ENCODE measurements around the gene ANAPC1. TPM values are rescaled to one million over a fixed set of nuclear protein-coding genes. Genes with fewer than 3 reads are reported as not detected.
"Not testable (repeated sequence)": the region's sequence is repeated elsewhere in the genome, so short reads cannot be mapped to it uniquely, and the experiment has no call there.

The ANAPC1 gene
- total and polyA plus RNA-seq, 2 experiments from 2014 or later = 17.8 to 175 TPM

- no peak overlapping the region for H3K27ac Mint-ChIP-seq
- ATAC-seq = no peak; the same call in 2 of the 3 replicates
- Histone ChIP-seq H3K9me2 (ENCODE audit: insufficient read depth) (no peaks in the 10 kb centered on the region), H3K36me3 (ENCODE audit: insufficient read depth) (no peaks in the 10 kb centered on the region), H4K20me1 (replicated peaks; ENCODE audit: insufficient read depth) (peaks cover 9% of the 10 kb centered on the region; the same call in 1 of the 2 replicates), H3K79me2 (replicated peaks; ENCODE audit: insufficient read depth) (no peaks in the 10 kb centered on the region; the same call in 1 of the 2 replicates), H2AFZ (no peak overlapping the region; the same call in 1 of the 2 replicates), H3K4me2 (no peak overlapping the region), H3K4me1 (ENCODE audit: insufficient read depth) (peaks cover 14% of the 10 kb centered on the region), H3K27ac (ENCODE audit: low read depth) (no peak overlapping the region), H3K4me3 (no peak overlapping the region), H3F3A (replicated peaks; ENCODE audit: low read depth) (no peaks in the 10 kb centered on the region), H3K27me3 (ENCODE audit: insufficient read depth) (peaks cover 28% of the 10 kb centered on the region)
- peak; percentile 56 for DNase-seq (ENCODE audit: low spot score)
- no peaks in the 10 kb centered on the region for H3K9me3 Mint-ChIP-seq
- no peaks in the 10 kb centered on the region; the same call in 2 of the 3 replicates for H3K36me3 Mint-ChIP-seq (ENCODE audit: low read depth)
- H3K4me3 Mint-ChIP-seq = no peak overlapping the region; the same call in 2 of the 3 replicates
- peaks cover 15% of the 10 kb centered on the region for H3K4me1 Mint-ChIP-seq
- TF ChIP-seq EZH2phosphoT487 (IDR thresholded peaks at IDR 0.05; ENCODE audit: unreplicated experiment) (no peak), STAT1 (IDR thresholded peaks at IDR 0.05; ENCODE audit: unreplicated experiment) (no peak), POLR2AphosphoS5 (IDR thresholded peaks at IDR 0.05; ENCODE audit: low read depth) (no peak)
- TF ChIP-seq, protein P1, sequence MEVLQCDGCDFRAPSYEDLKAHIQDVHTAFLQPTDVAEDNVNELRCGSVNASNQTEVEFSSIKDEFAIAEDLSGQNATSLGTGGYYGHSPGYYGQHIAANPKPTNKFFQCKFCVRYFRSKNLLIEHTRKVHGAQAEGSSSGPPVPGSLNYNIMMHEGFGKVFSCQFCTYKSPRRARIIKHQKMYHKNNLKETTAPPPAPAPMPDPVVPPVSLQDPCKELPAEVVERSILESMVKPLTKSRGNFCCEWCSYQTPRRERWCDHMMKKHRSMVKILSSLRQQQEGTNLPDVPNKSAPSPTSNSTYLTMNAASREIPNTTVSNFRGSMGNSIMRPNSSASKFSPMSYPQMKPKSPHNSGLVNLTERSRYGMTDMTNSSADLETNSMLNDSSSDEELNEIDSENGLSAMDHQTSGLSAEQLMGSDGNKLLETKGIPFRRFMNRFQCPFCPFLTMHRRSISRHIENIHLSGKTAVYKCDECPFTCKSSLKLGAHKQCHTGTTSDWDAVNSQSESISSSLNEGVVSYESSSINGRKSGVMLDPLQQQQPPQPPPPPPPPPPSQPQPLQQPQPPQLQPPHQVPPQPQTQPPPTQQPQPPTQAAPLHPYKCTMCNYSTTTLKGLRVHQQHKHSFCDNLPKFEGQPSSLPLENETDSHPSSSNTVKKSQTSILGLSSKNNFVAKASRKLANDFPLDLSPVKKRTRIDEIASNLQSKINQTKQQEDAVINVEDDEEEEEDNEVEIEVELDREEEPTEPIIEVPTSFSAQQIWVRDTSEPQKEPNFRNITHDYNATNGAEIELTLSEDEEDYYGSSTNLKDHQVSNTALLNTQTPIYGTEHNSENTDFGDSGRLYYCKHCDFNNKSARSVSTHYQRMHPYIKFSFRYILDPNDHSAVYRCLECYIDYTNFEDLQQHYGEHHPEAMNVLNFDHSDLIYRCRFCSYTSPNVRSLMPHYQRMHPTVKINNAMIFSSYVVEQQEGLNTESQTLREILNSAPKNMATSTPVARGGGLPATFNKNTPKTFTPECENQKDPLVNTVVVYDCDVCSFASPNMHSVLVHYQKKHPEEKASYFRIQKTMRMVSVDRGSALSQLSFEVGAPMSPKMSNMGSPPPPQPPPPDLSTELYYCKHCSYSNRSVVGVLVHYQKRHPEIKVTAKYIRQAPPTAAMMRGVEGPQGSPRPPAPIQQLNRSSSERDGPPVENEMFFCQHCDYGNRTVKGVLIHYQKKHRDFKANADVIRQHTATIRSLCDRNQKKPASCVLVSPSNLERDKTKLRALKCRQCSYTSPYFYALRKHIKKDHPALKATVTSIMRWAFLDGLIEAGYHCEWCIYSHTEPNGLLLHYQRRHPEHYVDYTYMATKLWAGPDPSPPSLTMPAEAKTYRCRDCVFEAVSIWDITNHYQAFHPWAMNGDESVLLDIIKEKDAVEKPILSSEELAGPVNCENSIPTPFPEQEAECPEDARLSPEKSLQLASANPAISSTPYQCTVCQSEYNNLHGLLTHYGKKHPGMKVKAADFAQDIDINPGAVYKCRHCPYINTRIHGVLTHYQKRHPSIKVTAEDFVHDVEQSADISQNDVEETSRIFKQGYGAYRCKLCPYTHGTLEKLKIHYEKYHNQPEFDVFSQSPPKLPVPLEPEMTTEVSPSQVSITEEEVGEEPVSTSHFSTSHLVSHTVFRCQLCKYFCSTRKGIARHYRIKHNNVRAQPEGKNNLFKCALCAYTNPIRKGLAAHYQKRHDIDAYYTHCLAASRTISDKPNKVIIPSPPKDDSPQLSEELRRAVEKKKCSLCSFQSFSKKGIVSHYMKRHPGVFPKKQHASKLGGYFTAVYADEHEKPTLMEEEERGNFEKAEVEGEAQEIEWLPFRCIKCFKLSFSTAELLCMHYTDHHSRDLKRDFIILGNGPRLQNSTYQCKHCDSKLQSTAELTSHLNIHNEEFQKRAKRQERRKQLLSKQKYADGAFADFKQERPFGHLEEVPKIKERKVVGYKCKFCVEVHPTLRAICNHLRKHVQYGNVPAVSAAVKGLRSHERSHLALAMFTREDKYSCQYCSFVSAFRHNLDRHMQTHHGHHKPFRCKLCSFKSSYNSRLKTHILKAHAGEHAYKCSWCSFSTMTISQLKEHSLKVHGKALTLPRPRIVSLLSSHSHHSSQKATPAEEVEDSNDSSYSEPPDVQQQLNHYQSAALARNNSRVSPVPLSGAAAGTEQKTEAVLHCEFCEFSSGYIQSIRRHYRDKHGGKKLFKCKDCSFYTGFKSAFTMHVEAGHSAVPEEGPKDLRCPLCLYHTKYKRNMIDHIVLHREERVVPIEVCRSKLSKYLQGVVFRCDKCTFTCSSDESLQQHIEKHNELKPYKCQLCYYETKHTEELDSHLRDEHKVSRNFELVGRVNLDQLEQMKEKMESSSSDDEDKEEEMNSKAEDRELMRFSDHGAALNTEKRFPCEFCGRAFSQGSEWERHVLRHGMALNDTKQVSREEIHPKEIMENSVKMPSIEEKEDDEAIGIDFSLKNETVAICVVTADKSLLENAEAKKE (CRISPR knock-in tag; IDR thresholded peaks at IDR 0.05) = no peak
- peaks cover 21% of the 10 kb centered on the region for H3K27me3 Mint-ChIP-seq (ENCODE audit: insufficient read depth, low read depth, poor library complexity)
These were observed 12.0 kb upstream of the ANAPC1 start for GRCh38 chr2:111896024-111896423.

DNA sequence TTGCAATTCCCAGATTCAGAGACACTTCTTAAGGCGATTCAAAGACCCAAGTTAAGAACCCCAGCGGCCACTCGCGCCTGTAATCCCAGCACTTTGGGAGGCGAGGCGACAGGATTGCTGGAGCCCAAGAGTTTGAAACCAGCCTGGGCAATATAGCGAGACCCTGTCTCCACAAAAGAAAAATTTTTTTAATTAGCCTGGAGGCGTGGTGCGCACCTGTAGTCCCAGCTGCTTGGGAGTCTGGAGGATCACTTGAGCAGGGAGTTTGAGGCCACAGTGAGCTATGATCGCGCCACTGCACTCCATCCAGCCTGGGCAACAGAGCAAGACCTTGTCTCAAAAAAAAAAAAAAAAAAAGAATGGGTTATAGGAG is 585 bp upstream of the ANAPC1 start:
- H3K79me2 ChIP-seq (replicated peaks; ENCODE audit: insufficient read depth) = peaks cover 25% of the 10 kb centered on the region
- H3K27ac Mint-ChIP-seq = peak overlapping the region; percentile 94
- H3K27ac ChIP-seq (ENCODE audit: low read depth) = peak overlapping the region; percentile 98
- H3K9me2 ChIP-seq (ENCODE audit: insufficient read depth) = no peaks in the 10 kb centered on the region
- H2AFZ ChIP-seq = peak overlapping the region; percentile 94
- no peak for DNase-seq (ENCODE audit: low spot score)
- H3K4me3 ChIP-seq = peak overlapping the region; percentile 91
- H3K27me3 ChIP-seq (ENCODE audit: insufficient read depth) = no peaks in the 10 kb centered on the region
- no peaks in the 10 kb centered on the region for H3F3A ChIP-seq (replicated peaks; ENCODE audit: low read depth)
- peaks cover 4% of the 10 kb centered on the region; the same call in 1 of the 2 replicates for H3K4me1 ChIP-seq (ENCODE audit: insufficient read depth)
- peak overlapping the region; percentile 92 for H3K4me2 ChIP-seq
- no peak for TF ChIP-seq POLR2AphosphoS5 (IDR thresholded peaks at IDR 0.05; ENCODE audit: low read depth)
- no peak for ATAC-seq
- H3K36me3 Mint-ChIP-seq (ENCODE audit: low read depth) = peaks cover 13% of the 10 kb centered on the region; the same call in 2 of the 3 replicates
- H3K27me3 Mint-ChIP-seq (ENCODE audit: insufficient read depth, low read depth, poor library complexity) = peaks cover 3% of the 10 kb centered on the region
- H3K4me1 Mint-ChIP-seq = peaks cover 9% of the 10 kb centered on the region; the same call in 2 of the 3 replicates
- peak overlapping the region; percentile 89 for H3K4me3 Mint-ChIP-seq
- no peaks in the 10 kb centered on the region for H3K36me3 ChIP-seq (ENCODE audit: insufficient read depth)
- H4K20me1 ChIP-seq (replicated peaks; ENCODE audit: insufficient read depth) = no peaks in the 10 kb centered on the region
- H3K9me3 Mint-ChIP-seq = no peaks in the 10 kb centered on the region

DNA sequence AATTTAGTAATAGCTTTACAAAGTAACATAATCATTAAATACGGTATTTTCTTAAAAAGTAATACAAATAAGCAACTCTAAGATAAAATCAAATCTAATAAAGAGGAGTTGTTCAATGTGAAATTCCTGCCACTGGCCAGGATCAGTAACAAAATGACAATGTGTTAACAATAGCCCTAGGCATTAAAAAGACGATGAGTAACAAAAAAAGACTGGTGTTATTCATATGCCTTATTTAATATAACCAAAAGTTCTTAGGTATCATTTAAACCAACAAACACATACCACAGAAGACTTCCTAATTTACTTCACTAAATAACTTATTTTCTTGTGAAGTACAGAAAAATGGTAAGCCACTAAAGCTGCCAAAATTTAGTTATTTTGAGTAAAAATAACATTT is 11.2 kb downstream of the ANAPC1 start:
- H2AFZ ChIP-seq; ATAC-seq; H3K4me3 ChIP-seq; H3K4me1 Mint-ChIP-seq; H3K27ac ChIP-seq (ENCODE audit: low read depth); H3K4me2 ChIP-seq; H3K4me3 Mint-ChIP-seq; DNase-seq (ENCODE audit: low spot score); H3K9me2 ChIP-seq (ENCODE audit: insufficient read depth); H3K9me3 Mint-ChIP-seq; H3K79me2 ChIP-seq (replicated peaks; ENCODE audit: insufficient read depth); H3F3A ChIP-seq (replicated peaks; ENCODE audit: low read depth); H3K27me3 ChIP-seq (ENCODE audit: insufficient read depth); H3K36me3 ChIP-seq (ENCODE audit: insufficient read depth); H4K20me1 ChIP-seq (replicated peaks; ENCODE audit: insufficient read depth); H3K4me1 ChIP-seq (ENCODE audit: insufficient read depth); H3K27ac Mint-ChIP-seq; H3K27me3 Mint-ChIP-seq (ENCODE audit: insufficient read depth, low read depth, poor library complexity): not testable (repeated sequence)
- H3K36me3 Mint-ChIP-seq (ENCODE audit: low read depth) = peaks cover 64% of the 10 kb centered on the region

GRCh38 chr2:111865124-111865523 is 18.9 kb downstream of the ANAPC1 start:
- not testable (repeated sequence) for H3K4me1 ChIP-seq (ENCODE audit: insufficient read depth); H3K4me1 Mint-ChIP-seq; H3K79me2 ChIP-seq (replicated peaks; ENCODE audit: insufficient read depth); H4K20me1 ChIP-seq (replicated peaks; ENCODE audit: insufficient read depth); H3F3A ChIP-seq (replicated peaks; ENCODE audit: low read depth); DNase-seq (ENCODE audit: low spot score); H3K27ac Mint-ChIP-seq; H3K36me3 ChIP-seq (ENCODE audit: insufficient read depth); H3K27me3 Mint-ChIP-seq (ENCODE audit: insufficient read depth, low read depth, poor library complexity); H3K9me3 Mint-ChIP-seq; H3K4me3 Mint-ChIP-seq; H3K27me3 ChIP-seq (ENCODE audit: insufficient read depth); ATAC-seq; H3K4me3 ChIP-seq; H3K9me2 ChIP-seq (ENCODE audit: insufficient read depth); H3K27ac ChIP-seq (ENCODE audit: low read depth); H2AFZ ChIP-seq; H3K4me2 ChIP-seq
- H3K36me3 Mint-ChIP-seq (ENCODE audit: low read depth) = peaks cover 60% of the 10 kb centered on the region
